HepG2 (cell line): ENCODE data around the gene MIDN. TPM values are rescaled to one million over a fixed set of nuclear protein-coding genes. Genes with fewer than 3 reads are reported as not detected.
A peak's percentile ranks its signal among the peaks of the same experiment; 100 is the strongest.

Experiments used
- AGO1 ChIP-seq: fragments of 200-400 bp; formaldehyde crosslinking; IDR thresholded peaks from 2 replicates; pipeline ENCODE4 v1.6.1; 2017; ENCODE audit warnings: mild to moderate bottlenecking, low read depth, low read length, moderate library complexity; ENCODE audit not compliant: poor library complexity, severe bottlenecking
- CSRNP1 ChIP-seq: sonication (generic); formaldehyde crosslinking; IDR thresholded peaks from 2 replicates; pipeline ENCODE4 v1.8.1; 2023; ENCODE audit warnings: mild to moderate bottlenecking, missing genetic modification reagents
- GABPB1 ChIP-seq: IDR thresholded peaks from 2 replicates; pipeline ENCODE4 v1.6.1; 2016; ENCODE audit warnings: mild to moderate bottlenecking, missing genetic modification reagents, moderate library complexity, missing compliant biosample characterization
- GATAD1 ChIP-seq: IDR thresholded peaks from 2 replicates; pipeline ENCODE4 v1.6.1; 2016; ENCODE audit warnings: missing genetic modification reagents, missing compliant biosample characterization
- JUN ChIP-seq: sonication (generic); formaldehyde crosslinking; IDR thresholded peaks from 2 replicates; pipeline ENCODE4 v1.4.0; 2020; ENCODE audit warnings: mild to moderate bottlenecking, missing genetic modification reagents
- KDM5A ChIP-seq: fragments of 200-600 bp; sonication (generic); IDR thresholded peaks from 2 replicates; pipeline ENCODE4 v1.7.0; 2018; ENCODE audit warnings: antibody characterized with exemption, mild to moderate bottlenecking, low read length, borderline replicate concordance
- NR2C2 ChIP-seq: sonication (generic); formaldehyde crosslinking; IDR thresholded peaks from 2 replicates; pipeline ENCODE4 v1.4.0; 2020; ENCODE audit warnings: missing genetic modification reagents, mild to moderate bottlenecking, moderate library complexity, borderline replicate concordance
- POGK ChIP-seq: sonication (generic); formaldehyde crosslinking; conservative IDR thresholded peaks from 2 replicates; pipeline ENCODE4 v1.8.0; 2022; ENCODE audit warnings: mild to moderate bottlenecking, moderate library complexity, missing genetic modification reagents
- RFX3 ChIP-seq: IDR thresholded peaks from 2 replicates; pipeline ENCODE4 v1.6.1; 2016; ENCODE audit warnings: missing biosample characterization, missing genetic modification reagents
- RXRB ChIP-seq: IDR thresholded peaks from 2 replicates; pipeline ENCODE4 v1.6.1; 2016; ENCODE audit warnings: borderline replicate concordance, missing genetic modification reagents, missing compliant biosample characterization
- SNAPC2 ChIP-seq: sonication (generic); formaldehyde crosslinking; IDR thresholded peaks from 2 replicates; pipeline ENCODE4 v1.8.1; 2022; ENCODE audit warnings: mild to moderate bottlenecking, missing genetic modification reagents
- SRY ChIP-seq: sonication (generic); formaldehyde crosslinking; IDR thresholded peaks from 2 replicates; pipeline ENCODE4 v1.8.0; 2022; ENCODE audit warnings: mild to moderate bottlenecking, missing genetic modification reagents
- STAT6 ChIP-seq: sonication (generic); formaldehyde crosslinking; IDR thresholded peaks from 2 replicates; pipeline ENCODE4 v1.4.0; 2020; ENCODE audit warnings: missing genetic modification reagents, mild to moderate bottlenecking, borderline replicate concordance
- ZFP36L2 ChIP-seq: sonication (generic); formaldehyde crosslinking; IDR thresholded peaks from 2 replicates; pipeline ENCODE4 v1.4.0; 2020; ENCODE audit warnings: missing genetic modification reagents
- ZNF124 ChIP-seq: sonication (generic); formaldehyde crosslinking; IDR thresholded peaks from 2 replicates; pipeline ENCODE4 v1.4.0; 2020; ENCODE audit warnings: missing genetic modification reagents
- ZNF292 ChIP-seq: sonication (generic); formaldehyde crosslinking; IDR thresholded peaks from 2 replicates; pipeline ENCODE4 v1.8.1; 2022; ENCODE audit warnings: mild to moderate bottlenecking, low read depth, missing genetic modification reagents, borderline replicate concordance
- ZNF350 ChIP-seq: sonication (generic); formaldehyde crosslinking; IDR thresholded peaks from 2 replicates; pipeline ENCODE4 v1.4.0; 2020; ENCODE audit warnings: mild to moderate bottlenecking, low read depth, missing genetic modification reagents, borderline replicate concordance
- ZNF547 ChIP-seq: sonication (generic); formaldehyde crosslinking; IDR thresholded peaks from 2 replicates; pipeline ENCODE4 v1.5.1; 2020; ENCODE audit warnings: mild to moderate bottlenecking, missing genetic modification reagents
- ZNF768 ChIP-seq: sonication (generic); formaldehyde crosslinking; IDR thresholded peaks from 2 replicates; pipeline ENCODE4 v1.4.0; 2020; ENCODE audit warnings: missing genetic modification reagents
- ZNF775 ChIP-seq: sonication (generic); formaldehyde crosslinking; IDR thresholded peaks from 2 replicates; pipeline ENCODE4 v1.4.0; 2020; ENCODE audit warnings: missing genetic modification reagents, mild to moderate bottlenecking, moderate library complexity, borderline replicate concordance
- polyA plus RNA-seq, 8 experiments: library from polyadenylated mRNA; depleted of rRNA in 3 of 8; stranded (reverse) in 7 of 8; unstranded in 1 of 8; fragments of >200 nt; fragmentation: Illumina TruSeq in 4 of 8; extraction: Trizol in 4 of 8; gene quantifications; 2 replicates each; pipeline versions ENCODE4 v1.2.1 to v1.2.3, GENCODE V29; 2011 to 2016; ENCODE audit warnings: low read depth in 4 of 8, missing spikeins in 1 of 8, mixed read lengths in 1 of 8; ENCODE audit not compliant: insufficient read depth in 1 of 8
- total RNA-seq, 5 experiments: library from RNA; depleted of rRNA; stranded (reverse); fragments of >200 nt; fragmentation: Illumina TruSeq; extraction: Trizol; gene quantifications; 2 replicates each; pipeline ENCODE4 v1.2.3, GENCODE V29; 2016; ENCODE audit warnings: low read depth in 1 of 5
- TF ChIP-seq, protein P1 (sequence below): sonication (generic); formaldehyde crosslinking; IDR thresholded peaks from 2 replicates; pipeline ENCODE4 v1.4.0; 2020; ENCODE audit warnings: missing genetic modification reagents

Gene MIDN
- total and polyA plus RNA-seq, 2 of the 13 experiments (the other 11 are each of a cell fraction or from before 2014, with no cell fraction given), result 8.4 to 18.0 TPM

DNA sequence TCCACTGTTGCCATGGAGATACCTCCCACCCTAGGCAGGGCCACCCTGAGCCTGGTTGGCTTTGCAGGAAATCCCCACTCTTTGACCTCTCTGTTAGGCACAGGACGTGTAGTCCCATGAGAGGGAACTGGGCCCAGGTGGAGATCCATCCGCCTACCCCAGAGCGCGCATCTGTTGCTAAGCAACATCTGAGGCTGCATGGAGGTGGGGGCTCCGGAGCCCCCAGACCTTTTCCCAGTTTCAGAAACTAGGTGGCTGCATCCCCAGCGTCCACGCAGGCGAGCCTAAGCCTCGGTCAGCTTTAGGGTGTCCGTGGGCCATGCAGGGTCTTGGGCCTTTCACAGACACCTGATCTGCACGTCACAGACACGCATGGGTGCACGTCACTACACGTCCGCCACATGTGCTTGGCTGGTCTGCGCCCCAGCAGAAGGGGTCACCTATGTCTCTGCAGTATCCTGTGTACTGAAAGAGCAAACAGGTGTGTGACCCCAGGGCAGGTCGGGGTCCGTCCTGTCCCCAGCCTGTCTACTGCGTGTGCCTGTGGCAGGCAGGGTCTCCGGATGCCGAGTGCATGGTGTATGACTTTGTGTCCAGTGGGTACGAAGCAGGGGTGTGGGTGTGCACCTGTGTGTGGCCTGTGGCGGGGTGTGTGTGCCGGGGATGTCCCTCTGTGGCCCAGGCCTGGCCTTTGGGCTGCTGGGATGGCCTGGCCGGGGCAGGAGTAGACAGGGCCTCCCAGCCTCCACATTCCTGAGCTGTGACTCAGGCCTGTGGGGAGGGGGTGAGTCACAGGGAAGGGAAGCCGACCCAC lies 16.6 kb downstream of the MIDN start (continued):
- TF ChIP-seq ZNF124 (CRISPR knock-in tag) (no peak), ZNF547 (CRISPR knock-in tag) (peak; percentile 68; the same call in 1 of the 2 replicates), ZNF775 (no peak), AGO1 (peak; percentile 0), ZFP36L2 (CRISPR knock-in tag) (no peak), CSRNP1 (CRISPR knock-in tag) (no peak), POGK (CRISPR knock-in tag) (no peak; the same call in none of the 2 replicates), ZNF768 (CRISPR knock-in tag) (peak; percentile 55), KDM5A (no peak), NR2C2 (CRISPR knock-in tag) (no peak; the same call in 1 of the 2 replicates), SNAPC2 (no peak), SRY (CRISPR knock-in tag) (0 out of 2 replicates have a peak, but pooled peaks have one; percentile 55), JUN (CRISPR knock-in tag) (peak; percentile 99), STAT6 (CRISPR knock-in tag) (no peak), RFX3 (CRISPR knock-in tag) (0 out of 2 replicates have a peak, but pooled peaks have one; percentile 9), GABPB1 (CRISPR knock-in tag) (peak; percentile 72), RXRB (CRISPR knock-in tag) (peak; percentile 79), ZNF292 (CRISPR knock-in tag) (peak; percentile 91; the same call in 1 of the 2 replicates), ZNF350 (CRISPR knock-in tag) (no peak; the same call in 1 of the 2 replicates), GATAD1 (CRISPR knock-in tag) (peak; percentile 62)
- TF ChIP-seq, protein P1, sequence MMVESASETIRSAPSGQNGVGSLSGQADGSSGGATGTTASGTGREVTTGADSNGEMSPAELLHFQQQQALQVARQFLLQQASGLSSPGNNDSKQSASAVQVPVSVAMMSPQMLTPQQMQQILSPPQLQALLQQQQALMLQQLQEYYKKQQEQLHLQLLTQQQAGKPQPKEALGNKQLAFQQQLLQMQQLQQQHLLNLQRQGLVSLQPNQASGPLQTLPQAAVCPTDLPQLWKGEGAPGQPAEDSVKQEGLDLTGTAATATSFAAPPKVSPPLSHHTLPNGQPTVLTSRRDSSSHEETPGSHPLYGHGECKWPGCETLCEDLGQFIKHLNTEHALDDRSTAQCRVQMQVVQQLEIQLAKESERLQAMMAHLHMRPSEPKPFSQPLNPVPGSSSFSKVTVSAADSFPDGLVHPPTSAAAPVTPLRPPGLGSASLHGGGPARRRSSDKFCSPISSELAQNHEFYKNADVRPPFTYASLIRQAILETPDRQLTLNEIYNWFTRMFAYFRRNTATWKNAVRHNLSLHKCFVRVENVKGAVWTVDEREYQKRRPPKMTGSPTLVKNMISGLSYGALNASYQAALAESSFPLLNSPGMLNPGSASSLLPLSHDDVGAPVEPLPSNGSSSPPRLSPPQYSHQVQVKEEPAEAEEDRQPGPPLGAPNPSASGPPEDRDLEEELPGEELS (CRISPR knock-in tag), result peak; percentile 76; the same call in 1 of the 2 replicates
